ENCODE measurements around the gene PI4KA. TPM values are rescaled to one million over a fixed set of nuclear protein-coding genes. Genes with fewer than 3 reads are reported as not detected.

The PI4KA gene
- total RNA-seq, 3 donors from 2014 or later (not counting 1 experiment from before 2014, with no cell fraction given), result 208 to 233 (median 215) TPM

- Histone ChIP-seq H3K4me1 (ENCODE audit: control insufficient read depth, insufficient read depth, low read length) (no peaks in the 10 kb centered on the region), H3K4me3 (ENCODE audit: low read length) (no peak overlapping the region), H3K36me3 (ENCODE audit: control insufficient read depth, insufficient read depth, low read length) (peaks cover 50% of the 10 kb centered on the region), H3K9me3 (ENCODE audit: control insufficient read depth, insufficient read depth, low read length) (no peaks in the 10 kb centered on the region), H3K27ac (ENCODE audit: low read length) (no peak overlapping the region), H3K27me3 (ENCODE audit: control insufficient read depth, insufficient read depth, low read length) (no peaks in the 10 kb centered on the region)
- intact Hi-C loops (cut with micrococcal nuclease), result no loop called here
- DNase-seq, result no peak
- Mint-ChIP-seq H3K27me3 (ENCODE audit: low read depth in 2 of 2) (no peaks in the 10 kb centered on the region), H3K4me3 (no peak overlapping the region), H3K36me3 (no peaks in the 10 kb centered on the region), H3K27ac (peak overlapping the region in 1 of 2 donors; percentile 49), H3K4me1 (no peaks in the 10 kb centered on the region), H3K9me3 (no peaks in the 10 kb centered on the region)
- no peak for TF ChIP-seq CTCF (IDR thresholded peaks at IDR 0.05)
- ATAC-seq, result no peak
- WGBS (ENCODE audit: insufficient coverage), result 91% methylated on average over 1 of the region's 1 CpG
These were observed 16.7 kb upstream of the PI4KA start for GRCh38 chr22:20875296-20875695.

GRCh38 chr22:20873214-20873613, 14.6 kb upstream of the PI4KA start:
- Mint-ChIP-seq H3K27ac (no peak overlapping the region), H3K9me3 (no peaks in the 10 kb centered on the region), H3K4me1 (peaks cover 4 to 5% of the 10 kb centered on the region in 2 donors), H3K36me3 (no peaks in the 10 kb centered on the region), H3K4me3 (no peak overlapping the region), H3K27me3 (ENCODE audit: low read depth in 2 of 2) (no peaks in the 10 kb centered on the region)
- H3K36me3 ChIP-seq (ENCODE audit: control insufficient read depth, insufficient read depth, low read length), result peaks cover 52% of the 10 kb centered on the region
- no peak overlapping the region for H3K27ac ChIP-seq (ENCODE audit: low read length)
- H3K4me1 ChIP-seq (ENCODE audit: control insufficient read depth, insufficient read depth, low read length), result peaks cover 6% of the 10 kb centered on the region
- H3K4me3 ChIP-seq (ENCODE audit: low read length), result no peak overlapping the region
- no peaks in the 10 kb centered on the region for H3K27me3 ChIP-seq (ENCODE audit: control insufficient read depth, insufficient read depth, low read length)
- DNase-seq (no peak), ATAC-seq (no peak)
- intact Hi-C loops (cut with micrococcal nuclease), result no loop called here
- H3K9me3 ChIP-seq (ENCODE audit: control insufficient read depth, insufficient read depth, low read length), result no peaks in the 10 kb centered on the region
- 100% methylated on average over 3 of the region's 3 CpGs for WGBS (ENCODE audit: insufficient coverage)
- TF ChIP-seq CTCF (IDR thresholded peaks at IDR 0.05), result no peak

GRCh38 chr22:20869234-20869633, 10.6 kb upstream of the PI4KA start:
- peaks cover 39% of the 10 kb centered on the region in 2 donors for H3K4me1 Mint-ChIP-seq
- ATAC-seq (no peak), DNase-seq (no peak)
- H3K27ac ChIP-seq (ENCODE audit: low read length), result peak overlapping the region; percentile 32
- TF ChIP-seq CTCF (IDR thresholded peaks at IDR 0.05), result no peak
- 95% methylated on average over 2 of the region's 2 CpGs for WGBS (ENCODE audit: insufficient coverage)
- H3K9me3 Mint-ChIP-seq, result no peaks in the 10 kb centered on the region
- peaks cover 37% of the 10 kb centered on the region for H3K4me1 ChIP-seq (ENCODE audit: control insufficient read depth, insufficient read depth, low read length)
- no peaks in the 10 kb centered on the region for H3K9me3 ChIP-seq (ENCODE audit: control insufficient read depth, insufficient read depth, low read length)
- no peak overlapping the region for H3K4me3 Mint-ChIP-seq
- H3K27me3 Mint-ChIP-seq (ENCODE audit: low read depth in 2 of 2), result no peaks in the 10 kb centered on the region
- H3K27ac Mint-ChIP-seq, result peak overlapping the region; percentile 92 to 96
- no peaks in the 10 kb centered on the region for H3K36me3 Mint-ChIP-seq
- no peak overlapping the region for H3K4me3 ChIP-seq (ENCODE audit: low read length)
- no peaks in the 10 kb centered on the region for H3K27me3 ChIP-seq (ENCODE audit: control insufficient read depth, insufficient read depth, low read length)
- intact Hi-C loops (cut with micrococcal nuclease), result no loop called here
- H3K36me3 ChIP-seq (ENCODE audit: control insufficient read depth, insufficient read depth, low read length), result peaks cover 29% of the 10 kb centered on the region

All from natural killer cell (primary cell).